Stimulated activated CD4-positive, alpha-beta T cell treated with anti-CD3 and anti-CD28 coated beads, Interleukin-12 subunit alpha, Interleukin-12 subunit beta, amount 100 ng/mL, for 4 hours (primary cell): Measurements from ENCODE around the gene KRT2.

ENCODE experiments used
- DNase-seq: peaks from one replicate; pipeline ENCODE4 v3.0.0-alpha.2; 2020

The KRT2 gene

DNA sequence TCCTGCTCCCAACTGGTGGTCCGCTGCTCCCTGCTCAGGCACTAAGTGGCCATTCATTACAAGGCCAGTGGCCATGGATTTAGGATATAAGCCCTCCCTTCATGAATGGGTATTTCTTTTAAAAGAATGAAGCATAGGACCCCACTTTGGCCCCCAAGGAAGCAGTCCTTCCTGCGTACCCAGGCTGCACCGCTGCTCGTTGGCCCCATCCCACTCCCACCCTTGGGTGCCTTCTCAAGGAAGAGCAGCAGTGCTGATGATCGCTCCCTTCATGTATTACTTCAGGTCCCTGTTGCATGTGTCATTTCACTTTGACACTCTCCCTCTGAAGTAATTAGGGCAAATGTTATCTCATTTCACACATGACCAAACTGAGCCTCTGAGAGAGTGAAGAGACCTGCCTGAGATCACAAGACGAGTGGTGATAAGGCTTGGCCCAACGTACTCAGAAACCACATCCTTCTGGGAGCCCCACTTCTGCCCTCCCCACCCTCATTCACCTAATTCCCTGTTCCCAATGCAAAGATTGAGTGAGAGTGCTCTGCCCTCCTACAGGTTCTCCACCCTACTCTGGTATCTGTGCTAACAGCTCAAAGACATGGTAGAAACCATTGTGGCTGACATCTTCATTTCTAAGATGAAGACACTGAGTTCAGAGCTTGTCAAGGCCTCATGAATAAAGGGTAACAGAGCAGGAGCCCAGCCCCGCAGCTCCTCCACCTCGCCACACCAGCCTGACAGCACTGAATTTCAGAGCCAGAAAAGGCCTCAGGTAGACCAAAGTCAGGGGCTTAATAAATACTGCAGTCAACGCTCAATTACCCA lies 10.3 kb upstream of the KRT2 start:
- DNase-seq: no peak

DNA sequence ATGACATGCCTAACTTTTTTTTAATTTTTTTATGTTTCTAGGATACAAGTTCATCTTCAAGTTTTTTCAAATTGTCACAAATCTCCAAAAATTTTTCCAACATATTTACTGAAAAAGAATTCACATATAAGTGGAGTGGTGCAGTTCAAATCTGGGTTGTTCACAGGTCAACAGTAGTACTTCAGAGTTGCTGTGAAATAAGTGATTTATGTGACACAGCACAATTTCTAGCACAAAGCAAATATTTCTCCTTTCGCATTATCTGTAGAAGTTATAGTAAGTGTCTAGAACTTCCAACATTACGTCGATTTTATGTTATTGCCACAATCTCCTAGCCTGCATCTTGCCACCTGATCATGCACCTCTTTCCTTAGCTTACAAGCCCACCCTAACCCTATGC lies 9.7 kb upstream of the KRT2 start:
- DNase-seq: no peak

DNA sequence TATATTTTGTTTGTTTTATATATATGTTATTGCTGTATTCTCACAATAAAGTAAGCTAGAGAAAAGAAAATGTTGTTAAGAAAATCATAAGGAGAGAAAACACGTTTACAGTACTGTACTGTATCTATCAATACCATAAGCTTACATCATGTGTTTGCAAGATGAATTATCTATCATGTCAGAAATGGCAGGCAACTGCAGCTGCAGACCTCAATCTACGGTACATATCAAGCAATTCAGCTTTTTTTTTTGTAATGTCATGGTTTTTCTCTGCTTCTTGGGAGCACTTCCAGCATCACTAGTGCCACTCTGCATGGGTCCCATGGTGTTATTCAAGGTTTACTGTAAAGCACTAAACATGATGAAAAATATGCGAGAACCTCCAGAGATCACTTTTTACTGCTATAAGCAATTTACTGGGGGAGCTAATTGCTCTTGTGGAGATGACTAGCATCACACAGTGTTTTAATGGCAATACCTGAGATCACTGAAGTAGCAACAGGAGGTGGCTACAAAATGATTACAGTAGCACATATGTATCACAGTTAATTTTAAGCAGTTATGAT lies 9.0 kb upstream of the KRT2 start:
- no peak for DNase-seq

DNA sequence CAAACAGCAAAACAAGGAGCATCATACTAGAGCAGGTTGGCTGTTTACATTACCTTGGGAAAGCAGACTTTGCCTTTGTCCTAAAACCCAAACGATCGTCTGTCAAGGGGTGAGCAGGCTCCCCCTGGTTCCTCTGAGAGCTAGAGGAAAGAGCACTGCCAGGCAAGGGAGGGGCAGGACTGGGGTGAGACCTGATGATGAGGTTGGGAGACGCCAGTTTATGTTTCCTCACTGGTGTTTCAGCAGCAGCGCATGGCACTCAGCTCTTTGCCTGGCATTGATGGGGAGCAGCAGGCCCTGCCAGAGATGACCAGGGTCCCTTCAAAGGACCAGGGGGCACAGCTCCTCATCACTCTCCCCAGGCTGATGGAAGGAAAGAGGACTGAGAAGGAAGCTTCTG lies 7.9 kb upstream of the KRT2 start:
- DNase-seq: no peak

DNA sequence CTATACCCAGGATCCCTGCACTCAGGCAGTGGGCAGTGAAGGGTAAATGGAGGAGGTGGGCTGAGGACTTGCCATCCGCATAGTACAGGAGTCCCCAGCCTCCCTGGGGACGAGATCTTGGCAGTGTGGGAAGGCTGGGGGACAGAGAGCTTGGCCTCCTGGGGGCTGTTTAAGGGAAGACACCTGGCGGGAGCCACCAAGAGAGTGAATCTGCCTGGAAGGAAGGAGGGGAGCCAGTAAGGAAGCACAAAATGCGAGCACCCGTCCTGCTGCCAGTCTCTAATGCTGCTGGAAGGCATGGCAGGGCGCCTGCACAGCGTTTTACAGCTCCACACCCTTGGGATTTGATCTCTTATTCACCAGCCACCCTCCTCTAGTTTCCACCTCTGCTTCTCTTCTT lies 7.4 kb upstream of the KRT2 start:
- no peak for DNase-seq

DNA sequence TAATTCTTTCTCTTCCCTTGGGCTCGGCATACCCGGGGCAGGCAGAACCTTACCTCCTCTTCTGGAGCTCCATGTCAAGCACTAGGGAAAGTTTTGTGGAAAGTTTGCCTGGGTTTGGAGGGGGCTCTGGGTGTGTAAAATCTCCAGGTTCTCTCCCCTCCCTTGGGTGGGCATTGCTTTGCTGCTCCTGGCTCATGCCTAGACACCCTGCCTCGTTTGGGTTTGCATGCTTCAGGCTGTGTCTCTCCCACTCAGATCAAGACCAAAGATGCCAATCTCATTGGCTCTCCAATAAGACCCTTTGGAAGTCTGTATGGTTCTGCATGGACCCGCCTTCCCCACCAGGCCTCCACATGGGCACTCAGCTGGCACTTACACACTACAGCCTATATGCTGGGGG lies 6.2 kb upstream of the KRT2 start:
- DNase-seq: no peak

DNA sequence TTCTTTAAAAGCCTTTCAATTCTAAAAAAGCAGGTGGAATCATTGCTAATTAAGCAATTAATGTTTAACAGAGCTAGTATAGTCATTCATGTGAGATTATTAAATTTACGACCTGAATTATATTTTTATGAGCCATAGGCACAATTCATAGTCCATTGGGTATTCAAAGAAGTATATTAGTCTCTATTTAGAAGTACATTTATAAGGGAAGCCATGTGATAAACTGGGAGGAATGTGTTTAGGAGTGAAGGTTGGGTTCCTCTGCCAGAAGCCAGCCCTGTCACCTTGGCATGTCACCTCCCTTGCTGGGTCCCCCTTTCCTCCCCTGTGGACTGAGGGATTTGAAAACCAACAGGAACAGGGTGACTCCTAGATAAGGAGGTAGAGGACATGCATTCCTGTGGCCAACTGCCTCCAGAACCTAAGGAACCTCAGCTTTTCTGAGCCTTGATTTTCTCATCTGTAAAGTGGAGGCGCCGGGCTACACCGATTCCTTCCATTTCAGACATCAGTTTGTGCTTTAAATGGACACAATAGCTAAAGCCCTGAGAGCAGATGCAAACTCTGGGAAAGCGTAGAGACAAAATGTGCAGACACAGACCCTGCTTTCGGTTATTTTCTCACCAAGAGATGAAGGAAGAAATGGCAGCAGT lies 5.4 kb upstream of the KRT2 start:
- no peak for DNase-seq

DNA sequence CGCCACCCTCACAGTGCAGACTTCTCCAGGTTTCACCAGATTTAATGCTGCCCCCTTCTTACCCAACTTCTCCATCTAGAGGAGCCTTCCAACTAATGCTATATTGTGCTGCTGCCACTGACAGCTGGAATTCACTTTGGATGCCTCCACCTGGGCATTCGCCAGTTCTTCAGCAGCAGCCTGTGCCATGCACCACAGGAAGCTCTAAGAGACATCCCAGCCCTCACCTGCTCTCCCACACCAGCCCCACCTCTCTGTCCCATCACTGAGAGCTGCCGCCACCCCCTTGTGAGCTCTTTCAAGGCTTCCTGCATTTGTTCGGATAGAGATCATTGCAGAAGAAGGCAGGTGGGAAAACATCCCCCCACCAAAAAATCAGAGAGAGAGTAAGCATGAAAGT lies 4.6 kb upstream of the KRT2 start:
- DNase-seq: no peak

DNA sequence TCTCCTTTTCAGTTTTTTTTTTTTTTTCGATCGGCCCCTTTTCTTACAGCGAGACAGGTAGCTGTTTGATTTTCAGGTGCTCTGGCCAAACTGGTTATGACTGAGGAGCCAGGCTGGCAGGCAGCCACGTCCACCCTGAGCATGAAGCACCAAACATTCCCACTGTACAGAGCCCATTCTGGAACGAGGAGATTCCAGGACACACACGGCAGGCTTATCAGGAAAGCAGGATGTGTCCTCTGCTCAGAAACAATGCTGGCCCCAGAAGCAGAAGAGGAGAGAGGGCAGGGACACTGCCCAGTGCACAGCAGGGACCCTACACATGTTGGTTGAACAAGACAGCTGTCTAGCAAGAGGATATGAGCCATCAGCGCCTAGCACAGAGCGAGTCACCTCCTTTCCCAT lies 3.7 kb upstream of the KRT2 start:
- DNase-seq: no peak

DNA sequence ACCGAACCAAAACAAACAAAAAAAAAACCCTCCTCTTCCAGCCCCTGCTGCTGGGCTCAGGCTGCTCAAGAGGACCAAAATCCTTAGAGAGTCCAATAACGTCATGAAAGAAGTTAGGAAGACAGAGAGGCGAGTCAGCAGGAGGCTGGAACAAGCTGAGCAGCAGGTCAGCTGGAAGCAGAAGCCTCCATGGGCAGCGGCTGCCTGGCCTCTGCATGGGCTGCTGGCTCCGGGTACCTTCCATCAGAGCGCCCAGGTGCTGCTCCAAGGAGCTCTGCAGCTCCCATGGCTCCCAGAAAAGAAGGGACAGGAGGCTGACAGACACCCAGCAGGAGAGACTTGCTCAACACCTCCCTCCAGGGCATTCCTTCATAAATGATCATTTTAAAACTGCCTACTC lies 3.2 kb upstream of the KRT2 start:
- no peak for DNase-seq

DNA sequence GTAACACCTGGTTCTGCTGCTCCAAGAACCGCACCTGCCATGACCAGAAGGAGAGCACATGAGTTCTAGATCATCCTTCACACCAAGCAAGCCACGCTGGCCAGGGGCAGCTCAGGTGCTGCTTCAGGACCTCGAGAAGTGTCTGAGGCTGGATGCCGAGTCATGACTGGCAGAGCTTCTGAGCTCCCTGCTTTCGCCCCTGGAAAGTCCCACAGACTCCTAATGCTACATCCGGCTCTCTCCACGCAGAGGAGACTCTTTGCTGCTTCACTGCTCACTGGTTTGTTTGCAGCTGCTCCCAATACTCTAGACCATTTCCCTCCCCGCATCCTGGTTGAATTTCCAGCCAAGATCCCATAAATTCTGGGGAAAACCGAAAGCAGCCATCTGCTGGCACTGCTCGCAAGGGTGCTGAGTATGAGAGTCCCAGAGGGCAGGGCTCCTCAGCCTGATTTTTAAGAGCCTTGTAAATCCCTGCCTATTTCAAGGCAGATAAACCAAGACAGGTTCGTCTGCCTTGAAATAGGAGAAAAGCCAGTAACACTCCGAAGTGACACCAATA lies 1.4 kb downstream of the KRT2 start:
- DNase-seq: no peak

DNA sequence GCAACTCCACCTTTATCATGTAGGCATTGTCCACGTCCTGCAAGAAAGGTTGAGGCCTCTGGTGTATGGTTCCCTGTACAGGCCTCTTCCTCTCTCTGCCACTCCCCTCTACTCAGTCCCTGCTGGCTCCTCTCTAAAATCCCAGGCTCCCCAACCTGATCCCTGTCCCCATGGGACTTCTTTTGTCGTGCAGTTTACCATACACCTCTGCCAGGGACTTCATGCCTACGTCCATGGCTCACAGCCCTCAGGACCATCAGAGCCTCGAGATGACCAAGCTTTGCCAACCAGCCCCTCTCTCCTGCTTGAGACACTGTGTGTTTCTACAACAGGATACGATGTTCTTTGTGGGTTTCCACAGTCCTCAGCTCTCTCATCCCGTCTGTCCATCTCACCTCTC lies 2.9 kb downstream of the KRT2 start:
- no peak for DNase-seq

DNA sequence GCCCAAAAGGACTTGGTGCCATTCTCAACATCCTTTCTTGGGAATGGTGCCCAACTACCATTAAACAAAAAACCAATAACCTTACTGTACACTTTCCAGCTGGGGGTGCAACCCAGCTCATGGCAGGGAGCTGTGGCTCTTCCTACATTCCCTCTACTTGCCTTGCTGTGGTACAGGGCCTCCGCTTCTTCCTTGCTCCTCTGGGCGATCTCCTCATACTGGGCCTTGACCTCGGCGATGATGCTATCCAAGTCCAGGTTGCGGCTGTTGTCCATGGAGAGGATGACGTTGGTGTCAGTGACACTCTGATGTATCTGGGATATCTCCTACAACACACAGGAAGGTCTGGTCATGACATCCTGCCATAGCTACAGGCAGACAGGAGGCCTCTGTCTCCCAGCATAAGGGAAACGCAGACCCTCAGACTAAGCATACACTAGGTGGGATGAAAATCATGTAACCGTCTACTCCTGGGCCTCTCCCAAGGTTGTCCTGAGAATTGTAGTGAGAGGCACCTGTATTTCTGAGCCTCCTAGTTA lies 3.9 kb downstream of the KRT2 start:
- DNase-seq: no peak

DNA sequence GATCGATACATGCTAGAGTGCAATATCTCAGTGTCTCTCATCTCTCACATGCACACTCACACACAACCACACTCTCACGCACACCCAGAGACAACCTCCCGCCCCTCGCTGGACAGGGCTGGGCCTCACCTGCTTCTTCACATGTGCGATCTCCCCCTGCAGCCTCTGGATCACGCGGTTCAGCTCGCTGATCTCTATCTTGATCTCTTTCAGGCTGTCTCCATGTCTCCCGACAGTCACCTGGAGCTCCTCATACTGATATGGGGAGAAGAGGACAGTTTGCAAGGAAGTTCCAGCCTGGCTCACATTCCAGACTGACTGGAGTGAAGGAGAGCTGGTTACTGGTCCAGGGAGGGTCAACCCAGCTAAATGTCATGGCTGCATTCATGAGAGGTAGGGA lies 4.4 kb downstream of the KRT2 start:
- no peak for DNase-seq

DNA sequence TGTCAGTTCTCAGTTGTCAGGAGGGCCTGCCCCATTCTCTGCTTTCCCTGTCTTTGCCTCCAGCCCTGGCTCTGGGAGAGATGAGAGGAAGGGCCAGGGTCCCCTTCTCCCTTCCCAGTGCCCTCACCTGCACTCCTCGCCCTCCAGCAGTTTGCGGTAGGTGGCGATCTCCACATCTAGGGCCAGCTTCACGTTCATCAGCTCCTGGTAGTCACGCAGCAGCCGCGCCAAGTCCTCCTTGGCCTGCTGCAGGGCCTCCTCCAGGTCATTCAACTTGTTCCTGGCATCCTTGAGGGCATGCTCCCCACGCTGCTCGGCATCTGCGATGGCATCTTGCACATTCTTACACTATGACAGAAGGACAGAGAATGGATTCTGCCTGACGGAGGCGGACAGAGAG lies 5.4 kb downstream of the KRT2 start:
- DNase-seq: no peak

DNA sequence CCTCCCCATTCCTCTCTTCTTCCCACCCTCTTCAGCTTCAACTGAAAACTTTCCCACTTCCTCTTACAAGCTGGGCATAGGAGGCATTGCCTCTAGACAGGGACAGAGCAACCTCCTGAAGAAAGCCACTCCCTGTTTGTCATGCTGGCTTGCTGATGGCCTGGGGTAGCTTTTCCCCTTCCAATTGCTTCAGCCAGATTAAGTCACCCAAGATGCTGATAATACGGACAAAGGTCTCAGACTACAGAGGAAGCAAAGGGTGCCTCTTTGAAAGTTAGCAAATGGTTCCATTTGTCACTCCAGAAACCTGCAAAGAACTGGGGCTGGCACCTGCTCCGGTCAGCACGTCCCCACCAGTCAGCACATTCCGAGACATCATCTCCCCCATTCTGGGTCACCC lies 6.0 kb downstream of the KRT2 start:
- no peak for DNase-seq

DNA sequence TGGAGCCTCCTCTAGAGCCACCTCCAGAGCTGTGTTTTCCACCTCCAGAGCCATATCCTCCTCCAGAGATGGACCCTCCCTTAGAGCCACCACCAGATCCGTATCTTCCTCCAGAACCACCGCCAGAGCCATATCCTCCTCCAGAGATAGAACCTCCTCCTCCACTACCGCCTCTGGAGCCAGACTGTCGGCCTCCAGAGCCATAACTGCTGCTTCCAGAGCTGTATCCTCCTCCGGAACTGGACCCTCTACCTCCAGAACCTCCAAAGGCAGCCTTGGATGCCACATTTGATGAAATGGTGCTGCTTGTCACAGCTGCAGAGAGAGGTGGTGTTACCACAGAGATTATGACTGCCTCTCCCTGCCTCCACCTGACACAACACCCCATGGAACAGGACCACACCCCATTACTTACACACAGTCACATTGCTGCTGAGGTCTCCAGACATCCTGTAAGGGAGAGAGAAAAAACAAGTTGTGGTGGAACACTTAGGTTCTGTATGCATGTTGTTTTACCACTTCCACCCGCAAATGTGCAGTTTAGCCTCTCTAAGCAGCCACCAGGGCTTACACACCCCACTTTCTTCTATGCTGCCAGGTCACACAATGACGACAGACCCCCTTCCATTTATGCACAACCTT lies 6.8 kb downstream of the KRT2 start:
- no peak for DNase-seq

DNA sequence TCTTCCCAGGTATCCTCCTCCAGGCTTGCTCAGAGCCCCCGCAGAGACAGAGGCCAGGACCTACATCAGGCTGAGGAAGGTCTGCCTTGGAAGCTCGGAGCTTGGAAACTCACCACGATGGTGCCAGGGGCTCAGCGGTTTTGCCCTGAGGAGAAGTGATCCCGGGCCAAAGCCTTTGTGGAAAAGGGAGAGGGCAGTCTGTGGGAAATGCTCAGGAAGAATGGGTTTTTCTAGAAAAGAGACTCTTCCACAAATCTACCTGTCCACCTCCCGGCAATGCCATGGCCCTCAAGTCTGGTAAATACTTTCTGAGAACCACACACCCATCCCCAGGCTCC lies 8.0 kb downstream of the KRT2 start:
- no peak for DNase-seq

DNA sequence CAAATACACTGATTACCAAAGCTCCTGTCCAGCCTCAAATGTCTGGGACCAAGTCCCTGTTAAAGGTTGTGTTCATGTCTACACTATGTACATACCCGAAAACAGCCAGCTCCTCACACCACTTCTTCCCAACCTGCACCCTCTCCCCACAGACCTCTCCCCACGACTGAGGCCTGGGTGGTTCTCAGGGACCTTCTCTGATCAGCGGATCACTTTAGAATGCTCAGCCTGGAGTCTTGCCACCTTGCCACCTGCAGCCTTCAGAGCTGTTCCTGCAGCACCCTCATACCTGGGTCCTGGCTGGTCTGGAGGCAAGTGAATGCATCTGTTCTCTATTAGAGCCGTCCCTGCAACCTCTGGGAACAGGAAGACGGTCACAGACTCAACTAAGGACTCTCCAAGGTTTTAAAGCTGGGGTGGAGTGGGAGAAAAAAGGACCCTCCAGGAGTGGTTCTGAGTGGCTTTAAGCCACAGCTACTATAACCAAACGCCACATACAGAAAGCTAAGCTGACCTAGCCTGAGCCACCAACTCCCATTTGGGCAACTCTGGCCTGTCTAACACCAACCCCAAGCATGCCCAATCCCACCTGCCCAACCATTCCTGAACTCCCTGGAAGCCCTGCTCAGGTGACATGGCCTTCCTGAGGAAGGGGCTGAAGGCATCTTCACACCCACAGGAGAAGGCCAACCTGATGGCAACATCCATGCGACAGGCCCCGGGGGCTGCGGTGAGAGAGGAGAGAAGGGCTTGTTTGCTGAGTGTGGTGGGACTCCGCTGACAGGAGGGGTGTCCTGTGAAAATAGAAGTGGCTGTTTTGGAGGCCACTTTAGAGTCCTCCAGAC lies 8.6 kb downstream of the KRT2 start:
- DNase-seq: no peak

DNA sequence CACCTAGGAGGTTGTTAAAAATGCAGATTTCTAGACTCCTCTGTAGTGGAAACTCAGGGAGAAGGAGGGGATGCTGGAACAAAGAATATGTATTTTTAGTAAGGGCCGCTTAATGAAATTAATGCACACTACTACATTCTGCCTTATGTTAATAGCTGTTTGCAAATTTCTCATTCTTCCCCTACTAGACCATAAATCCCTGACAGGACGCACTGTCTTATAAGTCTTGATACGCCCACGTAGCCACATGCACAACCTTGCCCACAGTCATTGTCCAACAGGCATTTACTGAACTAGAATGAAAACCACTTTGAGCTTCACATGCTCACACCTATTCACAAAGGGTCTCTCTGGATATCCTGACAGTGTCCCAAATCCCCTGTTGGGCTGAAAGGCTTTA lies 10.5 kb downstream of the KRT2 start:
- DNase-seq: no peak

DNA sequence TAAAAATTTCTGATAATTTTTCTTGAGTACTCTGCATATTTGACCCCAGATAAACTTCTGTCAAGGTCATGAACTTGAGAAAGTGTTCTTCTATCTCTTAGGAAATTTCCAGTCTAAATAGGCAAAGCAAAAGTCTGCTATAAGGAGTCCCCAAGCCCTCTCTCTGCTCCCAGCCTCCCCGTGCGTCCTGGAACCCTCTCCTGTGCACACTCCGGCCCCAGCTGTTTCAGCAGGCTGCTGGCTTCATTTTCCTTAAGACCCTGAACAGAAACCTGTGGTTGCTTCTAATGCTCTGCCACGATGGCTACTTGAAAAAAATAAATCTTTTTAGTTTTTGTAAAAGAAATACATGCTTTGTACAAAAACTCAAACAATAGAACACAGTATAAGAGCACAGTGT lies 14.7 kb downstream of the KRT2 start:
- no peak for DNase-seq

DNA sequence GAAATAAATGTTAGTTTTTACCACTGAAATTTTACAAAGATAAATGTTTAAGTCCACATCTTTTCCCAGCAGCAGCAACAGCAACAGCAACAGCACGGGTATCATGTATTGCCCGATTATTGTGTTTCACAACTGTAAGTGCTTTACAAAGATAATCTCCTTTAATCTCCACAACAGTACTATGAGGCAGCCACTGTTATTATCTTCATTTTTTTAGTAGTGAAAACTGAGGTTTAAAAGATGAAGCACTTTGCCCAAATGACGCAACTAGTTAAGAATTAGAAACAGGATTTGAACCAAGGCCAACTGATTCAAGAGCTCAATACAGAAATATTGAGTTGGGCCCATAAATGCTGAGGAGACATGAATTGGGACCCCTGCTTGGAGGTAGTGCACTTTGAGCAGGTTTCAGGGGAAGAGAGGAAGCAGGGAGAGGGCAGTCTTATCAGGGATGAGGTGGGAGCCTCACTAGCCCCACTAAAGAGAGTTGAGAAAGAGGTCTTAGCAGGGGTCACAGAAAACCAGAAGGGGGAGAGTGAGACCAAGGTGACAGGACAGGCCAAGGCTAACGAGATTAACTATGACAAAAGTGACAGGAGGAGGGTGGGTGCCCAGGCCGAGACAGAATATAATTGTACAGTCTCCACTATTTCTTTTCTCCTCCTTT lies 15.3 kb downstream of the KRT2 start:
- no peak for DNase-seq
